Activated naive CD4-positive, alpha-beta T cell treated with anti-CD3 and anti-CD28 coated beads, Interleukin-2, amount 50 U/mL, for 24 hours (primary cell): ENCODE data around the gene MAGI1.
A peak's percentile ranks its signal among the peaks of the same experiment; 100 is the strongest.

Experiments used
- H3K27ac Mint-ChIP-seq: one replicate; pipeline ENCODE4 v1.8.0; 2021; ENCODE audit warnings: mild to moderate bottlenecking, mixed read lengths
- H3K27me3 Mint-ChIP-seq: one replicate; pipeline ENCODE4 v1.8.0; 2021; ENCODE audit warnings: mixed read lengths
- H3K36me3 Mint-ChIP-seq: one replicate; pipeline ENCODE4 v1.8.0; 2021; ENCODE audit warnings: mixed read lengths
- H3K4me1 Mint-ChIP-seq: one replicate; pipeline ENCODE4 v1.8.0; 2021; ENCODE audit warnings: mixed read lengths
- H3K4me3 Mint-ChIP-seq: one replicate; pipeline ENCODE4 v1.8.0; 2021; ENCODE audit warnings: mild to moderate bottlenecking, mixed read lengths
- H3K9me3 Mint-ChIP-seq: one replicate; pipeline ENCODE4 v1.8.0; 2021; ENCODE audit warnings: mixed read lengths

The MAGI1 gene

GRCh38 chr3:66038726-66039589 lies at the start of gene MAGI1:
Gene MAGI1 (minus strand): TSS chr3:66038918. CDS start chr3:66038308, 610 bp downstream.
- Mint-ChIP-seq H3K27me3 (peaks cover 58% of the 10 kb centered on the region), H3K9me3 (no peaks in the 10 kb centered on the region), H3K27ac (no peak within 1 kb of the TSS), H3K36me3 (no peaks in the 10 kb centered on the region), H3K4me1 (peaks cover 15% of the 10 kb centered on the region), H3K4me3 (peak within 1 kb of the TSS; percentile 80)

GRCh38 chr3:66083784-66084213 lies 45.1 kb upstream of the MAGI1 start:
- no peaks in the 10 kb centered on the region for H3K9me3 Mint-ChIP-seq
- no peak overlapping the region for H3K27ac Mint-ChIP-seq
- H3K27me3 Mint-ChIP-seq: peaks cover 2% of the 10 kb centered on the region
- no peak overlapping the region for H3K4me3 Mint-ChIP-seq
- H3K36me3 Mint-ChIP-seq: no peaks in the 10 kb centered on the region
- no peaks in the 10 kb centered on the region for H3K4me1 Mint-ChIP-seq

- H3K36me3 Mint-ChIP-seq: no peaks in the 10 kb centered on the region
- peaks cover 2% of the 10 kb centered on the region for H3K27me3 Mint-ChIP-seq
- no peak overlapping the region for H3K4me3 Mint-ChIP-seq
- H3K9me3 Mint-ChIP-seq: no peaks in the 10 kb centered on the region
- H3K27ac Mint-ChIP-seq: no peak overlapping the region
- no peaks in the 10 kb centered on the region for H3K4me1 Mint-ChIP-seq
Observed at GRCh38 chr3:66083096-66083678, 44.5 kb upstream of the MAGI1 start.

DNA sequence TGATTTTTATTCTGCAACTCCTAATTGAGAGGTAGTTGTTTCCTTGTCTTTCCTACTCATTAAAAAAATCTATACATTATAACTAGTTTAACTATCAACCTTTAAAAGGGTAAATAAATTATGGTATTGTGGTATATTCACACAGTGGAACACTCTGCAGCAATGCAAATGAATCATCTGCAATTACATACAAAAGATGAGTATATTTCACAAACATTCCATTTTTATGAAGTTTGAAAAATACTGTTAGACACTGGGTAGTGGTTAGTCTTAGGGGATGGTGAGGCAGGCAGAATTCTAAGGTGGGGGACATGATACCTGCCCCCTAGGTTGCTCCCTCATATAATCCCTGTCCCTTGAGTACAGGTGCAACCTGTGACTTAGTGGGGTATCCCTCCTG lies 44.0 kb upstream of the MAGI1 start:
- H3K36me3 Mint-ChIP-seq: no peaks in the 10 kb centered on the region
- H3K9me3 Mint-ChIP-seq: no peaks in the 10 kb centered on the region
- H3K27ac Mint-ChIP-seq: no peak overlapping the region
- H3K4me3 Mint-ChIP-seq: no peak overlapping the region
- peaks cover 2% of the 10 kb centered on the region for H3K27me3 Mint-ChIP-seq
- no peaks in the 10 kb centered on the region for H3K4me1 Mint-ChIP-seq

DNA sequence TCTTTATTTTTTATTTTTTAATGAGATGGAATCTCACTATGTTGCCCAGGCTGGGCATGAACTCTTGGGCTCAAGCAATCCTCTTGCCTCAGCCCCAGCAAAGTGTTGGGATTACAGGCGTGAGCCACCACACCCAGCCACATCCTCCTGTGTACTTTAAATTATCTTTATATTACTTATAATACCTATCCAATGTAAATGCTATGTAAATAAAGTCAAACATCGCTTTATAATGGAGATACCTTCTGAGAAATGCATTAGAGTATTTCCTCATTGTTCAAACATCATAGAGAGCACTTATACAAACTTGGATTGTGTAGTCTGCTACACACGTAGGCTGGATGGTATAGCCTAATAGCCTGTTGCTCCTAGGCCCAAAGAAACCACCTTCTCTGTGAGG lies 41.4 kb upstream of the MAGI1 start:
- H3K36me3 Mint-ChIP-seq: no peaks in the 10 kb centered on the region
- peaks cover 3% of the 10 kb centered on the region for H3K9me3 Mint-ChIP-seq
- no peak overlapping the region for H3K4me3 Mint-ChIP-seq

GRCh38 chr3:66077973-66078372 lies 39.3 kb upstream of the MAGI1 start:
- no peaks in the 10 kb centered on the region for H3K36me3 Mint-ChIP-seq
- H3K27ac Mint-ChIP-seq: no peak overlapping the region
- H3K4me1 Mint-ChIP-seq: no peaks in the 10 kb centered on the region
- no peaks in the 10 kb centered on the region for H3K27me3 Mint-ChIP-seq
- no peak overlapping the region for H3K4me3 Mint-ChIP-seq
- H3K9me3 Mint-ChIP-seq: peaks cover 3% of the 10 kb centered on the region

More for the DNA sequence above, 41.4 kb upstream of the MAGI1 start:
- H3K27ac Mint-ChIP-seq: no peak overlapping the region
- no peaks in the 10 kb centered on the region for H3K4me1 Mint-ChIP-seq
- H3K27me3 Mint-ChIP-seq: no peaks in the 10 kb centered on the region

DNA sequence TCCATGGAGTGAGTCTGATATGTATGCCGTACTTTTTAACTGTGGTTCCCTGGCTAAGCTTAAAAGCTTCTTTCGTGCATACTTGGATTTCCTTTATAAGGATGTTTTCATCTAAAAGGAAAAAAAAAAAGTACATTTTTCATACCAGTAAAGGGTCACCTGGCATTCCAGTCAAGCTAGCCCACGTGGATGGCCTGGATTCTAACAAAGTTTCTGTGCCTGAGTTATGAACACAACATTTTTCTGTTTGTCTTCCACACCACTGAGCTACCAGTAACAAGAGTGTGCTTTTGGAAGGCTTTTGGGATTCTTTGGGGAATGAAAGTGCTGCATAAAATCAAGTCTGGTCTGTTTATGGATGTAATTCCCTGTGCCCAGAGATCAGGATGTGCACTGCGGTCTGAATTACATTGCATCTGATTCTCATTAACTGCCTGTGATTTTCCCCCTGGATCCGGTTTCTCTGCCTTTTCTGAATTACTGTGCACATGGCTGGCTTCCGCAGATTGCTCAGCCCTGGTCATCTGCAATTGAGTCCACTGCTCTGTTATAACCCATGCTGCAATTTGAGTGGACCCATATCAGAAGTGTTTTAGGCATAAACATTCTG lies 38.2 kb upstream of the MAGI1 start:
- Mint-ChIP-seq H3K4me3 (no peak overlapping the region), H3K4me1 (no peaks in the 10 kb centered on the region), H3K27ac (no peak overlapping the region), H3K27me3 (no peaks in the 10 kb centered on the region), H3K9me3 (peaks cover 3% of the 10 kb centered on the region), H3K36me3 (no peaks in the 10 kb centered on the region)

DNA sequence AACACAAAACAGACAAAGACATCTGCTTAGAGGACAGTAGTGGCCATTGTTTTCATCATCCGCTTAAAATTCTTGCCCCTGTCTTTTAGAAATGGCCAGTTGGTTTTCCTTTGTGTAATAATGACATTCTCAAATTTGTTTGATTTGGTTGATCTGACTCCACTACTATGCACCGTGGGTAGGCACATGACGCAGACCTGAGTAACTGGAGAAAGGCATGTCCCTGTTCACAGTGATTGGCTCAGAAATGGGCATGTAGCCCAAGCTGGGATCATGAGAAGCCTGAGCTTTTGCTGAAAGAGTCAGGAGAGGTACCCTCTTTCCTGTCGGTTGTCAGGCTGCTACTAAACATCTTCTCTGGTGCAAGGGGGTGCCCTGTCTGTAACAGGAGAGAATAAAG lies 36.6 kb upstream of the MAGI1 start:
- no peak overlapping the region for H3K4me3 Mint-ChIP-seq
- no peaks in the 10 kb centered on the region for H3K36me3 Mint-ChIP-seq
- H3K27me3 Mint-ChIP-seq: no peaks in the 10 kb centered on the region
- no peak overlapping the region for H3K27ac Mint-ChIP-seq
- H3K4me1 Mint-ChIP-seq: no peaks in the 10 kb centered on the region
- H3K9me3 Mint-ChIP-seq: peaks cover 3% of the 10 kb centered on the region

DNA sequence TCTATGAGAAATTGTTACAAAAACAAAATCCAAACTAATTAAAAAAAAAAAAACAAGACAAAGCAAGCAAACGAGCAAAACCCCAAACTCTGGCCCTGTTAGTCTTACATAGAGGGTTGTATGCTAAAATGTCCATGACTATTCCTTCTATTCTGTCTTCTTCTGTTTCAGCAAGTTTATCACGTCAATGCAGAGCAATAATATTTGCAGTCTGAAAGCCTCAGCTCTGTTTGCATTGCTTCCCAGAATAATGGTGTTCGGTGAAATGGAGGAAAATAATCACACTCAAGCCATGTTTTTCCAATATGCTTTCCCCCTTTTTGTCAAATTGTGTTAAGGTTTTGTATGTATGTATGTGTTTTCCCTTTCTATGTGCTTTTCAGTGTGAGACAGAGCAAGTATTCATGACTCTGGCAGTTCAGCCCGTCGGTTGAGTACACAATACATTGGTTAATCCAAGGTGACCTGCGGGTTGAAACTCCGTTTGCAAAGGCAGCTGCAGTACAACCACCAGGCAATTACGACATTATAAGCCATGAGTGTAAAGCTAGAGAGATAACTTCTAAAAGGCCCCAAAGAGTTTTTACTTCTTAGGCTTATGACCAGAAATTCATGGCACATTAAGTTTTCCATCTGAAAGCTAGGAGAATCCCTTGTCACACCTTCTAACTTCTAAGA lies 34.9 kb upstream of the MAGI1 start:
- Mint-ChIP-seq H3K27ac (no peak overlapping the region), H3K36me3 (peaks cover 2% of the 10 kb centered on the region), H3K4me3 (no peak overlapping the region), H3K4me1 (no peaks in the 10 kb centered on the region), H3K27me3 (no peaks in the 10 kb centered on the region), H3K9me3 (peaks cover 9% of the 10 kb centered on the region)

- no peak overlapping the region for H3K4me3 Mint-ChIP-seq
- no peaks in the 10 kb centered on the region for H3K4me1 Mint-ChIP-seq
- peaks cover 6% of the 10 kb centered on the region for H3K9me3 Mint-ChIP-seq
- H3K36me3 Mint-ChIP-seq: peaks cover 2% of the 10 kb centered on the region
- H3K27ac Mint-ChIP-seq: no peak overlapping the region
- no peaks in the 10 kb centered on the region for H3K27me3 Mint-ChIP-seq
Observed at GRCh38 chr3:66068255-66068654, 29.5 kb upstream of the MAGI1 start.

DNA sequence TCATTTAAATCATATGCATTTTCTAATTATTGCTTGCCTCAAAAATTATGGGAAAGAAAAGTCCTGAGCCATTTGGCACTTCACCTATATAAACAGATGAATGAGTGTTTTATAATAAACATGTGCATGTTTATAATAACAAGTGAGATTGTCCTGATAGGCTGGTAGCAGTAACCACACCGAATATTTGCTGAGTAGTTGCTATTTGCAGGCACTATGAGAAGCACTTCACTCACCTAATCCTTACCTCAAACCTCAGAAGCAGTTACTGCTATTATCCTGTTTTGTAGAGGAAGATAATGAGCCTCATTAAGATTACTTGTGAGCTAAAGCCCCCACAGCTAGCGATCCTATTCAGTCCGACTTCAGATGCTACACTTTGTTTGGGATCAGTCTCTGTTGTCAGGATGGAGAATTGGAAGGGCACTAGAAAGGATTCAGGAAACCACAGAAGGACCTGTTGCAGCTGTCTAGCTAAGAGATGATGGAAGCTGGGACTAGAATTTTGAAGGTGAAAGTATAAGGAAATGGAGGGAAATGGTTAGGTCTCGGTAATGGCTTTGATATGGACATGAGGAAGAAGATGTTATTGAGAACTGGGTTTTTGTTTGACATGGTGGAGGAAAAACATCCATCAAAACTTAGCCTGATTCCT lies 28.4 kb upstream of the MAGI1 start:
- Mint-ChIP-seq H3K4me3 (no peak overlapping the region), H3K9me3 (peaks cover 6% of the 10 kb centered on the region), H3K27ac (no peak overlapping the region), H3K36me3 (peaks cover 2% of the 10 kb centered on the region), H3K4me1 (no peaks in the 10 kb centered on the region), H3K27me3 (peaks cover 1% of the 10 kb centered on the region)

- Mint-ChIP-seq H3K4me3 (no peak overlapping the region), H3K27me3 (no peaks in the 10 kb centered on the region), H3K27ac (no peak overlapping the region), H3K36me3 (no peaks in the 10 kb centered on the region), H3K4me1 (no peaks in the 10 kb centered on the region), H3K9me3 (no peaks in the 10 kb centered on the region)
Observed at GRCh38 chr3:66055289-66055688, 16.6 kb upstream of the MAGI1 start.

- Mint-ChIP-seq H3K4me1 (no peaks in the 10 kb centered on the region), H3K36me3 (no peaks in the 10 kb centered on the region), H3K27me3 (no peaks in the 10 kb centered on the region), H3K4me3 (no peak overlapping the region), H3K27ac (no peak overlapping the region), H3K9me3 (no peaks in the 10 kb centered on the region)
Observed at GRCh38 chr3:66053550-66054094, 14.9 kb upstream of the MAGI1 start.

- H3K27ac Mint-ChIP-seq: no peak overlapping the region
- no peaks in the 10 kb centered on the region for H3K36me3 Mint-ChIP-seq
- H3K4me3 Mint-ChIP-seq: no peak overlapping the region
- no peaks in the 10 kb centered on the region for H3K4me1 Mint-ChIP-seq
- no peaks in the 10 kb centered on the region for H3K9me3 Mint-ChIP-seq
- no peaks in the 10 kb centered on the region for H3K27me3 Mint-ChIP-seq
Observed at GRCh38 chr3:66052721-66053549, 14.2 kb upstream of the MAGI1 start.
